Skeletal muscle satellite cell (primary cell): ENCODE results near the gene LMF1.
"Not testable (repeated sequence)": the region's sequence is repeated elsewhere in the genome, so short reads cannot be mapped to it uniquely, and the experiment has no call there.

Experiments used
- H3K27me3 ChIP-seq: 2 replicates; pipeline ENCODE4 v1.7.0; 2013; ENCODE audit warnings: low read length; ENCODE audit not compliant: control insufficient read depth, insufficient read depth
- H3K36me3 ChIP-seq: 2 replicates; pipeline ENCODE4 v1.7.0; 2013; ENCODE audit warnings: mild to moderate bottlenecking, control low read depth, low read length; ENCODE audit not compliant: insufficient read depth
- H3K4me1 ChIP-seq: 2 replicates; pipeline ENCODE4 v1.7.0; 2013; ENCODE audit warnings: low read length; ENCODE audit not compliant: control insufficient read depth, insufficient read depth
- H3K4me2 ChIP-seq: 2 replicates; pipeline ENCODE4 v1.7.0; 2013; ENCODE audit warnings: mild to moderate bottlenecking, low read length
- H3K4me3 ChIP-seq: 2 replicates; pipeline ENCODE4 v1.7.0; 2013; ENCODE audit warnings: low read length
- H3K9ac ChIP-seq: 2 replicates; pipeline ENCODE4 v1.7.0; 2013; ENCODE audit warnings: mild to moderate bottlenecking, low read depth, low read length, moderate library complexity
- H3K9me3 ChIP-seq: replicated peaks from 2 replicates; pipeline ENCODE4 v1.7.0; 2013; ENCODE audit warnings: mild to moderate bottlenecking, control low read depth, low read length

The LMF1 gene

DNA sequence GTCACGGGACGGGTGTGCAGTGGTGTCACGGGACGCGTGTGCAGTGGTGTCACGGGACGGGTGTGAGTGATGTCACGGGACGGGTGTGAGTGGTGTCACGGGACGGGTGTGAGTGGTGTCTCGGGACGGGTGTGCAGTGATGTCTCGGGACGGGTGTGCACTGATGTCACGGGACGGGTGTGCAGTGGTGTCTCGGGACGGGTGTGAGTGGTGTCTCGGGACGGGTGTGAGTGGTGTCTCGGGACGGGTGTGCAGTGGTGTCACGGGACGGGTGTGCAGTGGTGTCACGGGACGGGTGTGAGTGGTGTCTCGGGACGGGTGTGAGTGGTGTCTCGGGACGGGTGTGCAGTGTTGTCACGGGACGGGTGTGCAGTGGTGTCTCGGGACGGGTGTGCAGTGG, 111.8 kb downstream of the LMF1 start:
- not testable (repeated sequence) for H3K27me3 ChIP-seq, H3K4me1 ChIP-seq, H3K9me3 ChIP-seq, H3K36me3 ChIP-seq, H3K4me2 ChIP-seq, H3K9ac ChIP-seq, H3K4me3 ChIP-seq

DNA sequence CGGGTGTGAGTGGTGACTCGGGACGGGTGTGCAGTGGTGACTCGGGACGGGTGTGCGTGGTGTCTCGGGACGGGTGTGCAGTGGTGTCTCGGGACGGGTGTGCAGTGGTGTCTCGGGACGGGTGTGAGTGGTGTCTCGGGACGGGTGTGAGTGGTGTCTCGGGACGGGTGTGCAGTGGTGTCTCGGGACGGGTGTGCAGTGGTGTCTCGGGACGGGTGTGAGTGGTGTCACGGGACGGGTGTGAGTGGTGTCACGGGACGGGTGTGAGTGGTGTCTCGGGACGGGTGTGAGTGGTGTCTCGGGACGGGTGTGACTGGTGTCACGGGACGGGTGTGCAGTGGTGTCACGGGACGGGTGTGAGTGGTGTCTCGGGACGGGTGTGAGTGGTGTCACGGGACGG, 112.3 kb downstream of the LMF1 start:
- not testable (repeated sequence) for H3K36me3 ChIP-seq, H3K27me3 ChIP-seq, H3K9ac ChIP-seq, H3K9me3 ChIP-seq, H3K4me2 ChIP-seq, H3K4me3 ChIP-seq, H3K4me1 ChIP-seq

DNA sequence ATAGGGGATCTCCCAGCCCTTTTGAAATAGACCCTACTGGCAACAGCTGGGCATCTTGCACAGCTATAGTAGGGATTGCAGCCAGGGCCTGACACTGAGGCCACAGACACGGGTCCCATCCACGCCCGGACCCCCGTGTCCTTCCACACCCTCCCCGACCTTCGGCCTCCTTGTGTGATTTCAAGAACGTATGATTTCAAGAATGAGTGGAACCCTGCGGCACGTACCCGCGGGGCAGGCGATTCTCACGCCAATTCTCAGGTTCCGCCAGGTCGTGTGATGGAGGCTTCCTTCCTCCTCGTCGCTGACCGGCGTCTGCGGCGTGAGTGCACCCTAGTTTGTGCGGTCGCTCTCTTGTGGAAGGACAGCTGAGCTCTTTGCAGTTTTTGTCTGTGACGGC, 114.0 kb downstream of the LMF1 start:
- Histone ChIP-seq H3K4me3 (no peak overlapping the region), H3K4me1 (no peaks in the 10 kb centered on the region), H3K27me3 (no peaks in the 10 kb centered on the region), H3K36me3 (no peaks in the 10 kb centered on the region), H3K9me3 (no peaks in the 10 kb centered on the region), H3K4me2 (no peak overlapping the region), H3K9ac (no peak overlapping the region)

DNA sequence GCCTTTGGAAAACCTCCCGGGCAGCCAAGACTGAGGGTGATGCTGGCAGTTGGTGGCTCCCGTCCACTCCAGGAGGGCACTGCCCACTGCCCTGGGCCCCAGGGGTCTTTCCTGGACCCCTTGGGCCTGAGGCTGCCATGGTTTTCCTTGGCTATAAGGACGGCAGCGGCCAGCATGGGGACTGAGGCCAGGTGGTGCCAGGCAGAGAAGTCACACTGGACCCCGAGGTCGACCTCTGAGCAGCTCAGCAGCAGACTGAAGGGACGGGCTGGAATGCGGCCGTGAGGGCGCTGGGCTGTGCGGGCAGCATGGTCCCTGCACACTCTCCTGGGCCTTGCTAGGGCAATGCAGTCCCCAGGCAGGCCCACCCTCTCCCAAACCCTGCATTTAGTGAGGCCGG, 114.7 kb downstream of the LMF1 start:
- Histone ChIP-seq H3K4me1 (no peaks in the 10 kb centered on the region), H3K36me3 (no peaks in the 10 kb centered on the region), H3K4me2 (no peak overlapping the region), H3K4me3 (no peak overlapping the region), H3K27me3 (no peaks in the 10 kb centered on the region), H3K9me3 (peaks cover 3% of the 10 kb centered on the region), H3K9ac (no peak overlapping the region)

DNA sequence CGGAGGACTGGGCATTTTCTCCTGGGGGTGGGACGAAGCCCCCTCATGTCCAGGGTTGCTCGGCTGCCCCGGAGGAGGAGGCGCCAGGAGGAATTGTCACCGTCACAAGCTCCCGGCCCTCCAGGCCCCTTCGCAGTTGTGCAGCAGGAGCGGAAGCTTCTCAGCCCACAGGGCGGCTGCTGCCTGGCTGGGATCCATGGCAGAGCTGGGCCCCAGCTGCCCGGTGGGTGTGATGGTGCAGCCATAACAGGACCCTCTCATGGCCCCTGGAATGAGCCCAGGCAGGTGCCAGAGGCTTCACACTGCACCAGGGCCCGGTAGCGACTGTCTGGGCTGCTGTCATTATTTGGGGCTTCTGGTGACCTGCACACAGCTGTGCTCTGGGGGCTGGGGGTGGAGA, 115.3 kb downstream of the LMF1 start:
- no peaks in the 10 kb centered on the region for H3K4me1 ChIP-seq
- H3K4me2 ChIP-seq, result no peak overlapping the region
- H3K4me3 ChIP-seq, result no peak overlapping the region
- no peaks in the 10 kb centered on the region for H3K27me3 ChIP-seq
- peaks cover 8% of the 10 kb centered on the region for H3K9me3 ChIP-seq
- no peak overlapping the region for H3K9ac ChIP-seq
- H3K36me3 ChIP-seq, result no peaks in the 10 kb centered on the region

DNA sequence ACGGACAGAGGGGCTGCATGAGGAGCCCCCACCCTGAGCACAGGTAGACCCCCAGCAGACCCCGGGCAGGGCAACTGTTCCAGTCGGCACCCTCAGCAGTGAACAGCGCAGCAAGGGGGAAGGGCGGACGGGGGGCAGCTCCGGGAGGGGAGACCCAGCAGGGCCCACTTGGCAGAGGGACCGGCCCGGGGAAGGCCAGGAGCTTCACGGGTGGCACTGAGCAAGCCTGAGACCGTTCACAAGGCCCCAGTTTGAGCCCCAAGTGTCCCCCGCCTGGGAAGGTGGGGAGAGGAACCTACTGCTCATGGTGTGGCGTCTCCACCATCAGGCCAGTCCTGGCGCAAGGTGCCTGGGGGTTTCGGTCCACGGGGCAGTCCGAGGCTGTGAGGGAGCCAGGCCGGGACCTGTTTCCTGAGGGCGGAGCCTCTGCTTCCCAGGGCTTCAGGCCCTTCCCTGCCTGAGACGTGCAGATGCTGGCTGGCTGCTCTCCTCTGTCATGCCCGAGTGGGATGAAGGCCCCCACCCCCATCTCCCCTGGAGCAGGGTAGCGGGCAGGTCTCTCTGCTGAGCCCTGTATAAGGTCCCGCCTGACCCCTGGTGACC, 115.9 kb downstream of the LMF1 start:
- H3K9me3 ChIP-seq, result peaks cover 14% of the 10 kb centered on the region
- no peaks in the 10 kb centered on the region for H3K36me3 ChIP-seq
- no peaks in the 10 kb centered on the region for H3K4me1 ChIP-seq
- no peak overlapping the region for H3K9ac ChIP-seq
- H3K4me3 ChIP-seq, result no peak overlapping the region
- no peaks in the 10 kb centered on the region for H3K27me3 ChIP-seq
- H3K4me2 ChIP-seq, result no peak overlapping the region

DNA sequence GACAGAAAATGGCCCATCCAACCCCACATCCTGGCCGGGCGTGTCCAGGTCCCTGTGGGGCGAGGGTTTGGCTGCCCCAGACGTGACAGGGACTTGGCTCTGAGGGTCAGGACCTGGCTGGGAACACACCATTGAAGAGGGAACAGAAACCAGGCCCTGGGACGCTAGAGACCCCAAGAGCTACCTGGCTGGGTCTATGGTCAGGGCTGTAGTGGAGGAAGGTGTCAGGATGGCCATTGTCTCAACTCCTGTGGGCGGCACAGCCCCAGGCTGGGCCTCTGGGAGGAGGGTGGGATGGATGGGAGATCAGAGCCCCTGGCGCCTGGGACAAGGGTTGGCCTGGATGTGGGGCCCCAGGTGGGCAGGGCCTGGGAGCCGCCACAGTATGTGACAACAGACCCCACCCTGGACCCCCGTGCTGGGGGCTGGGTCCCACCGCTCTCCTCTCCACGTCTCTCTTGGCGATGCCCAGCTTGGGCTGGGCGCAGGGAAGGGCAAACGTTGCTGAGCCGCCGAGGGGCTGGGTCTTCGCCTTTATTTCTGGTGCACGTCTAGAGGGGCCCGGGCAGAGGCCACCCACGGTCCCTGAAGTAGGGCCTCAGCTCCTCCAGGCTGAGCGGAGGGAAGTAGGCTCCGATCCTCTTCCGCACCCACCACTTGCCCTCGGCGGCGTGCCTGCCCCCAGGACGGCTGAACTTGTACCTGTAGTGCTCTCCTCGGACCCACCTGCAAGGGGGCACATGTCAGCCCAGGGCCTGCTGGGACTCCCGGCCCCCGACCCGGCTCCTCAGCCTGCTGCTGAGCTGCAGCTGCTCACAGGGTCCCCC, 116.6 kb downstream of the LMF1 start:
- H3K9ac ChIP-seq, result no peak overlapping the region
- no peaks in the 10 kb centered on the region for H3K36me3 ChIP-seq
- H3K4me3 ChIP-seq, result no peak overlapping the region
- H3K9me3 ChIP-seq, result peaks cover 15% of the 10 kb centered on the region
- no peak overlapping the region for H3K4me2 ChIP-seq
- H3K27me3 ChIP-seq, result no peaks in the 10 kb centered on the region
- H3K4me1 ChIP-seq, result no peaks in the 10 kb centered on the region

DNA sequence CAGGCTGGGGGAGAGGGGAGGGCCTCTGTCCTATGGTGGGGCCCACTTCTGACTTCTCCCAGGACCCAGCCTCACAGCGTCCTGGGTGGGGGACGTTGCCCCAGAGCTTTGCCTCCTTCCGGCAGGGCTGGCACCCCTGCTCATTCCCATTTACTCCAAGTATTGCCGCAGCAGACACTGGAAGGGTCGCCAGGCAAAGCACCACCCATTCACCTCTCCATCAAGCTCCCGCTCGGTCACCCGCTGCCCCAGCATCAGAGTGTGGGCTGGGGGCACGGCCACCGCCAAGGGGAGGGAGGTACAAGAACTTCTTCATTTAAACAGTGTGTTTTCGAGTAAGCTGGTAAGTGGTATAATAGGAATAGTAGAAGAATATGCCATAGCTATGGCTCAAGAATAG, 117.5 kb downstream of the LMF1 start:
- Histone ChIP-seq H3K36me3 (no peaks in the 10 kb centered on the region), H3K4me1 (no peaks in the 10 kb centered on the region), H3K9me3 (peaks cover 20% of the 10 kb centered on the region), H3K4me3 (no peak overlapping the region), H3K9ac (no peak overlapping the region), H3K4me2 (no peak overlapping the region), H3K27me3 (no peaks in the 10 kb centered on the region)

DNA sequence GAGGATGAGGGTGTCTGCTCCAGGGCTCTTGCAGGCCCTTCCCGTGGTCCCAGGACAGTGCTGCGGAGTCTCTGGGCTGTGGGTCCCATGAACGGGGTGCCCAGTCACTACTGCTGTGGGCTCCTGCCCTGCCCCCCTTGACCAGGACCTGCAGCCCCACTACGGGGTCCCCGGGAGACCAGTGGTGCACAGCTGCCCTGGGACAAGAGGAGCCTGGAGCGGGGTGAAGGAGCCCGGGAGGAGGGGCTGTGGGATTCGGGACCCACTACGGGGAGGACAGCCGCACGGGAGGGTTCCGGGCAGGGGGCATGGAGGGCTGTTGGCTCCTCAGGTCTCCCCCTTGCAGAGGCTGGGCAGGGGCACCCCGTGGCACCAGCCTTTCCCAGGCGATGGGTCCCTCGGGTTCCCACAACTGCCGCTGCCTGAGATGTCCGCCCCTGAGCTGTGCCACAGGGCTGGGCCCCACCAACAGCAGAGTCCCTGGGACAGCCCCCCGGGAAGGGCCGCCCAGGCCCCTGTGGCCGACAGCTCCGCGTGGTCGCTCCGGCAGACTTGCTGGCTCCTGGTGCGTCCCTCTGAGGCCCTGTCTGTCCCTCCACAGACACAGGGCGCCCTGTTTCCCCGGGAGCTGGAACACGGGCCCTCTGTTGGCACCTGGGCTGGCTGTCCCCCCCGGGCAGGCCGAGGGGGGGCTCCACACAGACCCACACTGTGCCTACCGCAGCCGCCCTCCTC, 118.2 kb downstream of the LMF1 start:
- no peak overlapping the region for H3K4me3 ChIP-seq
- H3K27me3 ChIP-seq, result no peaks in the 10 kb centered on the region
- H3K4me1 ChIP-seq, result no peaks in the 10 kb centered on the region
- H3K36me3 ChIP-seq, result no peaks in the 10 kb centered on the region
- no peak overlapping the region for H3K4me2 ChIP-seq
- peaks cover 21% of the 10 kb centered on the region for H3K9me3 ChIP-seq
- no peak overlapping the region for H3K9ac ChIP-seq

DNA sequence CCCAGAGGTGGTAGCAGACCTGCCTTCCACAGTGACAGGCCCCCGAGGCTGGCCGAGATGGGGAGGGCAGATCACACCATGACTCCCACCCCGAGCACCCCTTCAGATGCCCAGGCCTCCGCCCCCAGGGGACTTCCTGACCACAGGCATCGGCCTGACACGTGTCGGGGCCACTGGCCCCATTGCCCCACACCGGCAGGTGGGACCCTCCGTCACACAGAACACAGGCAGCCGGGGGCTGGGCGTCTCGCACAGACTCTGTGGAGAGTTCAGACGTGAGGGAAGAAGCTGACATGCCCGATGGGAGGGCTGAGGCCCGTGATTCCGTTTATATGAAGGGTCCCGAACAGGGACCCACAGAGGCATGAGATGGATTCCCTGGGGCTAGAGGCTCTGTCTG, 118.9 kb downstream of the LMF1 start:
- H3K9me3 ChIP-seq, result peaks cover 25% of the 10 kb centered on the region
- H3K36me3 ChIP-seq, result no peaks in the 10 kb centered on the region
- no peak overlapping the region for H3K9ac ChIP-seq
- H3K4me2 ChIP-seq, result no peak overlapping the region
- no peak overlapping the region for H3K4me3 ChIP-seq
- H3K4me1 ChIP-seq, result no peaks in the 10 kb centered on the region
- H3K27me3 ChIP-seq, result no peaks in the 10 kb centered on the region

DNA sequence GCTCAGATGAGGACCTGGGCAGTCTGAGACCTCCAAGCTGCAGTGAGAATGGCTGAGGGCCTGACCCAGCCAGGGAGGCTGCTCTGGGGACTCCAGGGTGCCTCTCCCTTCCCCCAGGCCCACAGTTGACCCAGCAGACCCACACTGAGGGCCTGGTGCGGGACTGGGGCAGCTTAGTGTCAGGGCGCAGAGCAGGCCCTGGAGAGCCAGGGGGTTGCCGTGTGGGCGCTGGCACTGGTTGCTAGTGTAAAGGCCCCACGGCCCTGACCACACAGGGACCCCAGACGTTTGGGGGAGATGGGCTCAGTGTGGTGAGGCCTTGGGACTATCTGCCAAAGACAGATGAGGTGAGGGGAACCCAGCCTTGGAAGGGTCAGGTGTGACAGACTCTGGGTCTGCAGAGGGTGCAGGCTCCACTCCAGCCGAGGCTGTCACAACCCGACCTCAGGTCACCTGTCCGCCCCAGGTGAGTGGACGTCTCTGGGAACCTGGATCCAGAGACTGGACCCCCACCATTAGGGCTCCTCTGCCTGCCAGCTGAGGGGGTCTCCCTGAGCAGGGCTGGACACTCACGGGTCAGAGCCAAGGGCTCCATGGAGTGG, 119.5 kb downstream of the LMF1 start:
- Histone ChIP-seq H3K27me3 (no peaks in the 10 kb centered on the region), H3K9ac (no peak overlapping the region), H3K4me2 (no peak overlapping the region), H3K9me3 (peaks cover 25% of the 10 kb centered on the region), H3K36me3 (no peaks in the 10 kb centered on the region), H3K4me3 (no peak overlapping the region), H3K4me1 (no peaks in the 10 kb centered on the region)
